Ovary (tissue), 3 donors: ENCODE measurements around the gene LPIN3.

Experiments used
- CTCF ChIP-seq, 3 donors: fragments of 450-650 bp in 2 of 3; fragments of 200-600 bp in 1 of 3; IDR thresholded peaks; one replicate each; pipeline versions ENCODE4 v1.5.1 to v1.8.0; 2016 to 2022; ENCODE audit warnings: antibody characterized with exemption in 3 of 3, mild to moderate bottlenecking in 1 of 3
- EP300 ChIP-seq: sonication (generic); formaldehyde crosslinking; IDR thresholded peaks from one replicate; pipeline ENCODE4 v1.6.1; 2017; ENCODE audit warnings: antibody characterized with exemption
- POLR2A ChIP-seq: fragments of 450-650 bp; IDR thresholded peaks from one replicate; pipeline ENCODE4 v1.6.1; 2017; ENCODE audit warnings: antibody characterized with exemption, mild to moderate bottlenecking, moderate library complexity
- donor health status: DM: no; HTN: no; CAD: no.

- TF ChIP-seq CTCF (IDR thresholded peaks at IDR 0.05): no peak
- TF ChIP-seq POLR2A: no peak
- TF ChIP-seq EP300: no peak
Observed at GRCh38 chr20:41380551-41381193, 40.1 kb downstream of the LPIN3 start.
